H7 (cell line): ENCODE measurements around the gene AGAP1. TPM values are rescaled to one million over a fixed set of nuclear protein-coding genes. Genes with fewer than 3 reads are reported as not detected.

Experiments used
- DNase-seq: peaks from one replicate; pipeline ENCODE4 v3.0.0; 2012
- H3K27me3 ChIP-seq: 2 replicates; pipeline ENCODE4 v1.6.0; 2011; ENCODE audit warnings: mild to moderate bottlenecking, low read length; ENCODE audit not compliant: control insufficient read depth, insufficient read depth
- H3K36me3 ChIP-seq: replicated peaks from 2 replicates; pipeline ENCODE4 v1.5.1; 2011; ENCODE audit warnings: low read length; ENCODE audit not compliant: control insufficient read depth, insufficient read depth
- H3K4me3 ChIP-seq: 2 replicates; pipeline ENCODE4 v1.5.1; 2011; ENCODE audit warnings: low read depth, mild to moderate bottlenecking, control low read depth, low read length, moderate library complexity; ENCODE audit not compliant: insufficient read depth
- total RNA-seq: library from RNA; depleted of rRNA; stranded (reverse); fragments of >200 nt; shearing (Covaris generic); gene quantifications from 2 replicates; pipeline ENCODE4 v1.2.3, GENCODE V29; 2014

The AGAP1 gene
- total RNA-seq, 1 experiment from 2014 or later, result 12.6 TPM

GRCh38 chr2:236014408-236015131, 520.7 kb downstream of the AGAP1 start:
- H3K36me3 ChIP-seq, result no peaks in the 10 kb centered on the region
- DNase-seq, result peak; percentile 84
- no peak overlapping the region for H3K4me3 ChIP-seq

DNA sequence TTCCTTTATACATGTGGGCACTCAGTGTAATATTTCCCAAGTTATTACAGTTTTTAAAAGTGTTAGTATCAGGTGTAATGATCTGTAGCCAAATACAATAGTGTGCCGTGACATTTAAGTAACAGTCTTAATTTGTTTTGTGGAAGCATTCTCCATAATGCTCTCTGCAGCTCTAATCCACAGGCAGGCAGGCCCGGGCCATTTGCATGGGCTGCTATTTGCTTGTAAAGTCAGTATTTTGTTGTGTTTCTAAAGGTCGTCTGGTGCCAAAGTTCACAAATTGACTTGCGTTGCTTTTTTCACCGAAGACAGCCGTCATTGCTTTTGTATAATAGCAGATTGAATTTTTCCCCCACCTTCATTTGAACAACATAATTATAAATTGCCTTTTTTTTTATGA, 521.3 kb downstream of the AGAP1 start:
- Histone ChIP-seq H3K4me3 (no peak overlapping the region), H3K27me3 (no peaks in the 10 kb centered on the region), H3K36me3 (no peaks in the 10 kb centered on the region)
- peak; percentile 59 for DNase-seq

More at GRCh38 chr2:236014408-236015131, 520.7 kb downstream of the AGAP1 start:
- no peaks in the 10 kb centered on the region for H3K27me3 ChIP-seq

GRCh38 chr2:236016496-236016895, 522.7 kb downstream of the AGAP1 start:
- H3K27me3 ChIP-seq, result no peaks in the 10 kb centered on the region
- H3K4me3 ChIP-seq, result no peak overlapping the region
- no peaks in the 10 kb centered on the region for H3K36me3 ChIP-seq
- DNase-seq, result peak; percentile 53

- Histone ChIP-seq H3K27me3 (no peaks in the 10 kb centered on the region), H3K4me3 (no peak overlapping the region), H3K36me3 (no peaks in the 10 kb centered on the region)
- no peak for DNase-seq
These were observed 523.6 kb downstream of the AGAP1 start for GRCh38 chr2:236017446-236017845.

GRCh38 chr2:236019434-236019833, 525.6 kb downstream of the AGAP1 start:
- no peak overlapping the region for H3K4me3 ChIP-seq
- no peak for DNase-seq
- no peaks in the 10 kb centered on the region for H3K27me3 ChIP-seq
- H3K36me3 ChIP-seq, result no peaks in the 10 kb centered on the region

GRCh38 chr2:236021499-236022057, 527.7 kb downstream of the AGAP1 start:
- Histone ChIP-seq H3K27me3 (no peaks in the 10 kb centered on the region), H3K4me3 (no peak overlapping the region), H3K36me3 (no peaks in the 10 kb centered on the region)
- DNase-seq, result no peak

GRCh38 chr2:236022128-236022527, 528.3 kb downstream of the AGAP1 start:
- no peak for DNase-seq
- no peak overlapping the region for H3K4me3 ChIP-seq
- H3K27me3 ChIP-seq, result no peaks in the 10 kb centered on the region
- no peaks in the 10 kb centered on the region for H3K36me3 ChIP-seq

DNA sequence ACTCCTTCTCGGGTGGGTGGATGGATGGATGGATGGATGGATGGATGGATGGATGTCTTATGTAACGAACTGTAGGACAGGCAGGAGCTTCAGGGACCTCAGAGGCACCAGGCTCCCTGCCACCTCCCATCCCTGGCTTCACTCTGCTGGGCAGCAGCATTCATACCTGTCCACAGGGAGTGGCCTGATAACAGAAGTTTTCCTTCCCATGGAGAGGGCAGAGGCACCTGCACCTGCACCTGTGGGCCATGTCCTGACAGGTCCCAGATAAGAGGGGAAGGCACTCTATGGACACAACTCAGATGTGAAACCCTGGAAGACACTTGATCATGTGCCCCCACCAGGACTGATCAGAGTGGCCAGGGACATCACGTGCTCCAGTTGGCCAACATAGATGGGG, 532.0 kb downstream of the AGAP1 start:
- Histone ChIP-seq H3K4me3 (no peak overlapping the region), H3K36me3 (no peaks in the 10 kb centered on the region), H3K27me3 (no peaks in the 10 kb centered on the region)
- no peak for DNase-seq

DNA sequence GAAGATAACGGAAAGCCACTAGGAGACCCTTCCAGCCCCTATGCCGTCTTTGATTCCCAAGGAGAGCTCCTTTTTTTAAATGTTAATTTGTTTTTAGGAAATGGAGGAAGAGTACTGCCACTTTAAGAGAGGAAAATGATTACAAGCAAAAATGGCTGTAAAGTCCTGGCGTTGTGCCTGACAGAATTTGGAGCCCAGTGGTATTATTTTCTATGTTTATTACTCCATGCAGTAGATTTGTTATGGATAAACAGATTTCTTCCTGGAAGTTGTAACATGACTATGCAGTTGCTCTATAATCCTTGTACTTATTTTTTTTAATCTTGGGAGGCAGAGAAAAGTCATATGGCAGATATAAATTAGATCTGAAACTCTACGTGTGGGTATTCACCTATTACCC, 533.0 kb downstream of the AGAP1 start:
- Histone ChIP-seq H3K27me3 (no peaks in the 10 kb centered on the region), H3K36me3 (no peaks in the 10 kb centered on the region), H3K4me3 (no peak overlapping the region)
- DNase-seq, result no peak

- H3K27me3 ChIP-seq, result no peaks in the 10 kb centered on the region
- H3K4me3 ChIP-seq, result no peak overlapping the region
- no peak for DNase-seq
- no peaks in the 10 kb centered on the region for H3K36me3 ChIP-seq
These were observed 534.2 kb downstream of the AGAP1 start for GRCh38 chr2:236028066-236028465.

DNA sequence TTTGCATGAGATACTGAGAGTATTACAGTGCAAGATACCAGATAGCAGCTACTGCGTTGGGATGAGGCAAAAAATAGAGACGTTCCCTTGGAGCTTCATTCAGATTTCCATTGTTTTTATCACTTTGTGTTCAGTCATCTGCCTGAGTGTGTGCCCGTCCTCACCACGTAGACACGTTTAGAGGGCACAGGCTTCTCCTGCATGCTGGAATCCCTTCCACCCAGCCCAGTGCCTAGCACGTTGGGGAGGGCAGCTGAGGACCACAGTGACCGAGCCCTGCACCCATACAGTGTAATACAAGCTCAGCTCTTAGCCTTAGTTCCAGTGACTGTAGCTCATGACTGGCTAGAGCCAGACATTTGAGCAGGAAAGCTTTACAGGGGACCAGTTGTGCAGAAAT, 539.6 kb downstream of the AGAP1 start:
- H3K27me3 ChIP-seq, result no peaks in the 10 kb centered on the region
- H3K36me3 ChIP-seq, result no peaks in the 10 kb centered on the region
- no peak overlapping the region for H3K4me3 ChIP-seq
- no peak for DNase-seq

DNA sequence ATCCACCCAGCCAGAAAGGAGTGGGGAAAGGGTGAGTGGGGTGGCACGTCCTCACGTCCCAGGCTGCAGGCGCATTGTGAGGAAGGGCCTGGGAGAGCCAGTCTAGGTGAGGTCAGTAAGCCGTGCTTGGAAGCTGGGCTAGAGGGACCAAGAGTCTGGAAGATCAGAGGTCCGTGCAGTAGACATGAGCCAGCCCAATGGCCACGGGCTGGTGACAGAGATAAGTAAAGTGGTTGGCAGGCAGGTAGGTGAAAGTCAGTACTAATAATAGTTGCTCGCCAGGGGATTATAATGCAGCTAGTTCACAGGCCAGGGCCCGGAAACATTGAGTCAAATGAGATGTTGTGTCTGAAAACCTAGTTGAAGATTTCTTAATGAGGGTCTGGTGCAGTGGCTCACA, 541.1 kb downstream of the AGAP1 start:
- Histone ChIP-seq H3K4me3 (no peak overlapping the region), H3K36me3 (no peaks in the 10 kb centered on the region), H3K27me3 (no peaks in the 10 kb centered on the region)
- no peak for DNase-seq

DNA sequence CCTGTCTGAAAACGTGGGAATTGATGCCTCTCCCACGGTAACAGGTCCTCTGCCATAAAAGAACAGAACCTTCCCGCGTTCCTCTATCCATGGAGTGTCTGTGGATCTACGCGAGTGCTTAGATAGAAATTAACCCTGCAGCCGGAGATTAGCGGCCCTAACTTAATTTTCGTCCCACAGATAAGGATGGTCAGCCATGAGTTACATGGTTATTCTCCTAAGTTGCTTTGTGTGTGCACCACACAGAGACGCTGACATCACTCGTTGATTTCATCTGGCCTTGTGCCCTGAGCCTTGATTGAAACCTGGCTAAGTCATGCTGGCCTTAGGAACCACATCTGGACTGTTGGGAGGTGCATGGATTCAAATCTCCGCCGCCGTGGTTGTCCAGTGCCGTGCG, 542.2 kb downstream of the AGAP1 start:
- Histone ChIP-seq H3K36me3 (no peaks in the 10 kb centered on the region), H3K27me3 (no peaks in the 10 kb centered on the region), H3K4me3 (no peak overlapping the region)

DNA sequence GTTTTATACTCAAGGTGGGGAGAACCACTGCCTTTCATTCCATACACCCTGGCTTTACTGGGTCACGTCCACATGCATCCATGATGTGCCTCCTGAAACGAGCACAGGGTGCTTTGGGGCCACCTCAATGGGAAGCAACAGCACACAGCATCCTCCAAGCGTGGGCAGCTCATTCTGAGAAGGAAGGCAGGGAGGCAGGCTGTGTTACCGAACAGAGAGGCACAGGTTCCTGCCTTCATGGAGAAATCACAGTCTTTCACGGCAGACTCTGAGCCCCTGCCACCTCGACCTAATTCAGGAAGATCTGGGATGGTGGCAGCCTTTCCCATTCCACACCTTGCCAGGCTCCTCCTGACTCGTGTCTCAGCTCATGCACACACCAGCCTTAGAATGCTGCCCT, 544.3 kb downstream of the AGAP1 start:
- no peak for DNase-seq
- Histone ChIP-seq H3K27me3 (no peaks in the 10 kb centered on the region), H3K4me3 (no peak overlapping the region), H3K36me3 (no peaks in the 10 kb centered on the region)

More for the DNA sequence above, 542.2 kb downstream of the AGAP1 start:
- DNase-seq, result no peak

GRCh38 chr2:236040600-236041328, 546.9 kb downstream of the AGAP1 start:
- Histone ChIP-seq H3K36me3 (no peaks in the 10 kb centered on the region), H3K4me3 (no peak overlapping the region), H3K27me3 (no peaks in the 10 kb centered on the region)
- no peak for DNase-seq
